ENCODE results near the gene MPC1.

MPC1 gene

GRCh38 chr6:166379103-166379586, 3.6 kb downstream of the MPC1 start:
- Histone ChIP-seq H3K4me1 (ENCODE audit: insufficient read depth, low read length, severe bottlenecking) (peaks cover 20% of the 10 kb centered on the region), H3K79me2 (ENCODE audit: insufficient read depth, low read length) (no peaks in the 10 kb centered on the region), H4K20me1 (ENCODE audit: insufficient read depth, low read length) (no peaks in the 10 kb centered on the region), H3K4me2 (ENCODE audit: low read length) (no peak overlapping the region), H3F3A (ENCODE audit: insufficient read depth, low read length) (no peaks in the 10 kb centered on the region; the same call in 1 of the 2 replicates), H3K9me2 (ENCODE audit: low read depth, low read length) (no peaks in the 10 kb centered on the region), H3K27ac (ENCODE audit: low read depth, low read length, poor library complexity, severe bottlenecking) (no peak overlapping the region), H2AFZ (ENCODE audit: low read length) (no peak overlapping the region), H3K36me3 (ENCODE audit: insufficient read depth, low read length) (no peaks in the 10 kb centered on the region), H3K27me3 (ENCODE audit: insufficient read depth, low read length) (no peaks in the 10 kb centered on the region), H3K9ac (ENCODE audit: low read length) (no peak overlapping the region), H3K4me3 (ENCODE audit: low read depth, low read length, poor library complexity, severe bottlenecking) (no peak overlapping the region), H3K9me3 (ENCODE audit: low read length) (no peaks in the 10 kb centered on the region)
- TF ChIP-seq, protein P1, sequence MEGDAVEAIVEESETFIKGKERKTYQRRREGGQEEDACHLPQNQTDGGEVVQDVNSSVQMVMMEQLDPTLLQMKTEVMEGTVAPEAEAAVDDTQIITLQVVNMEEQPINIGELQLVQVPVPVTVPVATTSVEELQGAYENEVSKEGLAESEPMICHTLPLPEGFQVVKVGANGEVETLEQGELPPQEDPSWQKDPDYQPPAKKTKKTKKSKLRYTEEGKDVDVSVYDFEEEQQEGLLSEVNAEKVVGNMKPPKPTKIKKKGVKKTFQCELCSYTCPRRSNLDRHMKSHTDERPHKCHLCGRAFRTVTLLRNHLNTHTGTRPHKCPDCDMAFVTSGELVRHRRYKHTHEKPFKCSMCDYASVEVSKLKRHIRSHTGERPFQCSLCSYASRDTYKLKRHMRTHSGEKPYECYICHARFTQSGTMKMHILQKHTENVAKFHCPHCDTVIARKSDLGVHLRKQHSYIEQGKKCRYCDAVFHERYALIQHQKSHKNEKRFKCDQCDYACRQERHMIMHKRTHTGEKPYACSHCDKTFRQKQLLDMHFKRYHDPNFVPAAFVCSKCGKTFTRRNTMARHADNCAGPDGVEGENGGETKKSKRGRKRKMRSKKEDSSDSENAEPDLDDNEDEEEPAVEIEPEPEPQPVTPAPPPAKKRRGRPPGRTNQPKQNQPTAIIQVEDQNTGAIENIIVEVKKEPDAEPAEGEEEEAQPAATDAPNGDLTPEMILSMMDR (IDR thresholded peaks at IDR 0.05; ENCODE audit: low read length): no peak
- no peak for TF ChIP-seq EZH2 (IDR thresholded peaks at IDR 0.05; ENCODE audit: borderline replicate concordance, low read length)

DNA sequence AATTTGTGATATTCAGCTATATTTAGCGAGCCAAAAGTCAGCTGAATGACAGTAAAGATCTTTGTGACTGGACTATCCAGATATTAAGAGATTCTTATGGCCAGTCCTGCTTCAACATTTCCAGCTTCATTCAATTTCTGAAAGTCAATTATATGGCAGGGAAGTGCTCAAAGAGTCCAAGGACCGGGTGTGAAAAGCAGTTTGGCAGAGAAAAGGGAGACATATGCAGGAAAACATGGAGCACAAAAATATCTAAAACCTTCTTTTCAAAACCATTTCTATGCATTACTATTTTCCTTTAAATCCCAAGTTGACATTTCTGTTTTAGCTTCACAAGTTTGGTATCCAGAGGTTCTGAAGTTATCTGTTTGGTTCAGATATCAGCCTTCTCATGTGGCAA, 5.0 kb downstream of the MPC1 start:
- Histone ChIP-seq H3K4me1 (ENCODE audit: insufficient read depth, low read length, severe bottlenecking) (peaks cover 13% of the 10 kb centered on the region), H3K9me2 (ENCODE audit: low read depth, low read length) (no peaks in the 10 kb centered on the region), H4K20me1 (ENCODE audit: insufficient read depth, low read length) (no peaks in the 10 kb centered on the region), H3K9me3 (ENCODE audit: low read length) (no peaks in the 10 kb centered on the region; the same call in 1 of the 2 replicates), H3K4me3 (ENCODE audit: low read depth, low read length, poor library complexity, severe bottlenecking) (no peak overlapping the region), H2AFZ (ENCODE audit: low read length) (no peak overlapping the region), H3K4me2 (ENCODE audit: low read length) (no peak overlapping the region), H3K79me2 (ENCODE audit: insufficient read depth, low read length) (no peaks in the 10 kb centered on the region), H3K36me3 (ENCODE audit: insufficient read depth, low read length) (no peaks in the 10 kb centered on the region), H3K27me3 (ENCODE audit: insufficient read depth, low read length) (no peaks in the 10 kb centered on the region), H3K9ac (ENCODE audit: low read length) (no peak overlapping the region), H3F3A (ENCODE audit: insufficient read depth, low read length) (no peaks in the 10 kb centered on the region; the same call in 1 of the 2 replicates), H3K27ac (ENCODE audit: low read depth, low read length, poor library complexity, severe bottlenecking) (no peak overlapping the region)
- TF ChIP-seq, protein P1 (IDR thresholded peaks at IDR 0.05; ENCODE audit: low read length): no peak
- TF ChIP-seq EZH2 (IDR thresholded peaks at IDR 0.05; ENCODE audit: borderline replicate concordance, low read length): no peak

GRCh38 chr6:166375013-166375412, 7.7 kb downstream of the MPC1 start:
- Histone ChIP-seq H3F3A (ENCODE audit: insufficient read depth, low read length) (no peaks in the 10 kb centered on the region), H3K27ac (ENCODE audit: low read depth, low read length, poor library complexity, severe bottlenecking) (no peak overlapping the region), H3K27me3 (ENCODE audit: insufficient read depth, low read length) (no peaks in the 10 kb centered on the region), H3K4me2 (ENCODE audit: low read length) (no peak overlapping the region), H3K4me3 (ENCODE audit: low read depth, low read length, poor library complexity, severe bottlenecking) (no peak overlapping the region), H3K9me2 (ENCODE audit: low read depth, low read length) (no peaks in the 10 kb centered on the region), H3K4me1 (ENCODE audit: insufficient read depth, low read length, severe bottlenecking) (no peaks in the 10 kb centered on the region), H3K36me3 (ENCODE audit: insufficient read depth, low read length) (no peaks in the 10 kb centered on the region), H4K20me1 (ENCODE audit: insufficient read depth, low read length) (no peaks in the 10 kb centered on the region), H3K79me2 (ENCODE audit: insufficient read depth, low read length) (no peaks in the 10 kb centered on the region), H3K9me3 (ENCODE audit: low read length) (no peaks in the 10 kb centered on the region; the same call in 1 of the 2 replicates), H2AFZ (ENCODE audit: low read length) (no peak overlapping the region), H3K9ac (ENCODE audit: low read length) (no peak overlapping the region)
- no peak for TF ChIP-seq EZH2 (IDR thresholded peaks at IDR 0.05; ENCODE audit: borderline replicate concordance, low read length)
- TF ChIP-seq, protein P1 (IDR thresholded peaks at IDR 0.05; ENCODE audit: low read length): no peak

All from OCI-LY1 (cell line).